Lung microvascular endothelial cell (primary cell): ENCODE measurements around the gene NFIA. TPM values are rescaled to one million over a fixed set of nuclear protein-coding genes. Genes with fewer than 3 reads are reported as not detected.

ENCODE experiments used
- DNase-seq, 2 donors: peaks; one replicate each; pipeline versions ENCODE4 v3.0.0 to v3.0.0-alpha.2; 2010; ENCODE audit warnings: low read depth in 2 of 2
- total RNA-seq: library from RNA; depleted of rRNA; stranded (reverse); fragments of >200 nt; gene quantifications from 2 replicates; pipeline ENCODE4 v1.2.1, GENCODE V29; 2014

Gene NFIA
- total RNA-seq, 1 donor from 2014 or later, result 14.3 TPM

GRCh38 chr1:61330018-61330417 lies 247.7 kb downstream of the NFIA start:
- no peak for DNase-seq

GRCh38 chr1:61330571-61330970 lies 248.2 kb downstream of the NFIA start:
- no peak for DNase-seq

GRCh38 chr1:61332196-61332753 lies 249.9 kb downstream of the NFIA start:
- DNase-seq, result peak in 1 of 2 donors; percentile 35

GRCh38 chr1:61332796-61333195 lies 250.4 kb downstream of the NFIA start:
- DNase-seq, result no peak

DNA sequence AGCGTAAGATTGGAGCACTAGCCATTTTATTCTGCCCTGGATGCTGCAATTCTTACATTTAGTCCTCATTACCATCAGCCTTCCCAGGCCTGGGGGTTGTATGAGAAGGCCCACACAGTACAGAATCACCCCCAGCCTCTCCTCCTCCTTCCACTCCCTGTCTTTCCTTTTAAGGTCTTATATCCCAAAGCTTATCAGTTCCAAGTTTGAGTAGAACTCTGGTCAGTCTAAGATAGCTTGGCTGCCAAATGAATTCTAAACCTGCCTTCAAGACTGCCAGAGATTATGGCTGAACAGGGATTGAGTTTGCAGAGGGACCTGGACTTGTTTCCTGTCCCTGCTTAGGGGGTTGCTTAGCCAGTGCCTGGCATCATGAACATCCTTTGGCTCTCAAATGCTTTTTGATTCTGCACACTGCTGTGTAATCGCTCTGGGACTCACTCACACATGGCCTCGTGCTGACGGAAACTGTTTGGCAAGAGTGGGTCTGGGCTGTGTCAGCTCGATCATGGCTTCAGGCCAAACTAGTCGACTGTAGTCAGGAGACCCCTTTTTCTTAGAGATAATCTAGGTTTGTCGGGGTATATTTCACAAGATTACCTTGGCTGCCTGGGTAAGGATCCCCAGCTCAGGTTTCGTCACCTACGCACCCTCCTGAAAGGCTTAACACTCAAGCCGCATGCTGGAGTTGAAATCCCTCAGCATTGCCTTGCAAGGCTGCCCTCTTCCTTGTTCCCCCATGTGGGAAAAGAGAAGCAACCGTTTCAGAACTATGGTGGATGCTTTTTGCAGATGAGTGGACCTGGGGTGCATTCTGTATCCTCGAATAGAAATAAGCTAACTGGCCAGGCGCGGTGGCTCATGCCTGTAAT lies 252.6 kb downstream of the NFIA start:
- DNase-seq, result peak in 1 of 2 donors; percentile 83

- peak; percentile 44 for DNase-seq
Measured at GRCh38 chr1:61337037-61337436, 254.7 kb downstream of the NFIA start.

DNA sequence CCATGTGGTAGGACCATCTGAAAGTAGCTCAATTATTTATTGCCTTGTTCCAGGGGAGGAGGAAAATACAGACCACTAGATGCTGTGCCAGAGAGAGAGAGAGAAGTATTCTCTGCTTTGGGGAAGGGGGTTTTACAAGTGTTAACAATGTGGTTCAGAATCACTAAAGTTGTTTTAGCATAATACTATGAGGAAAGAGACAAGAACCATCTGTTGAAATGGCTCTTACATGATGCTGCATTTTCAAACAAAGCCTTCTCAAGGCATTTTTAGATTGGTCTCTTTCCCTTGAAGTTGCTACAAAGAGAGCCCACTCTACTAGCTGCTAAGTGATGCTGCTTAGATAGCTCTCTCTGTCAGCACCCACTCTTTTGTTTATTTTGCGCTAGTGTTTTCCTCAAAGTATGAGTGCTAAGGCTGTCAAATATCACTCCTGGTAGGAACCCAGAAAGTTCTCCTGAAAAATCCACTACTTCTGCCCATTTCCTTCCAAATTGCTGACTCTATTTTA lies 255.1 kb downstream of the NFIA start:
- peak in 1 of 2 donors; percentile 4 for DNase-seq

DNA sequence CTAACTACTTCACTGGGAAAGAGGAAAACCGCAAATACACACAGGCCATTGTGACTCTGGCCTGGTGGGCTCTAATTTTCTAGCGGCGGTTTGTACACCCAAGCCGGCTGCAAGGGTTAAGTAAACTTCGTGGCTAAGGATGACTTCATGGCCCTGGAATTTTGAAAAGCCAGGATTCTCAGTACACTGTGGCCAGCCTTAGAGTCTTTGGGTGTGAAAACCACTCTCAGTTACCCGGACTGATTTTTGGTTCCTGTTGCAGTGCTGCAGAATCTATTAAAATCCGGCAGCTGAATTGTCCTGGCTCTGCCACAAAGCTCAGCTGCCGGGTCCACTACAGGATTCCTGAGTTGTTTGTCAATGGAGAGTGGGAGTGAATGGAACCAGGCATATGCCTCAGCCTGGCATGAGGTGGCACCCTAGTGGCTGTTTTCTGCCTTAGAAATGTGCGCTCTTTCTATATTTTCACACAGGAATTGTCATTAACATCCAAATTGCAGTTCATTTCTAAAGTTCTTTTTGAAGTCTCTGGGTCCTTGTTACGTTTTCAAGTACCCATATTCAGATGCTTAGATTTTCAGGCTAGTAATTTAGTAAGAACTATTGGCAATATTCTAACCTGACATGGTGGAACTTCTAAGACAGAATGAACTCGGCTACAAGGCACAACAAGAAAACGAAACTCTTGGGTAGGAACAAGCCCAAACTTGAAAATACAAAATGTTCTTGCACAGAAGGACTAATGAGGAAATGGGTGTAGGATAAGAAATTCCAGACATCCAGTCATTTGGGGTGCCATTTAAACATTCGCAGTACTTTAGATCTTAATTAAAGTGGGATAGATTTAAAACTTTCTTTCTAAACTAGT lies 255.9 kb downstream of the NFIA start:
- DNase-seq, result peak; percentile 91 to 93

- DNase-seq, result no peak
Measured at GRCh38 chr1:61338899-61339298, 256.5 kb downstream of the NFIA start.

- DNase-seq, result no peak
Measured at GRCh38 chr1:61341426-61341825, 259.1 kb downstream of the NFIA start.

DNA sequence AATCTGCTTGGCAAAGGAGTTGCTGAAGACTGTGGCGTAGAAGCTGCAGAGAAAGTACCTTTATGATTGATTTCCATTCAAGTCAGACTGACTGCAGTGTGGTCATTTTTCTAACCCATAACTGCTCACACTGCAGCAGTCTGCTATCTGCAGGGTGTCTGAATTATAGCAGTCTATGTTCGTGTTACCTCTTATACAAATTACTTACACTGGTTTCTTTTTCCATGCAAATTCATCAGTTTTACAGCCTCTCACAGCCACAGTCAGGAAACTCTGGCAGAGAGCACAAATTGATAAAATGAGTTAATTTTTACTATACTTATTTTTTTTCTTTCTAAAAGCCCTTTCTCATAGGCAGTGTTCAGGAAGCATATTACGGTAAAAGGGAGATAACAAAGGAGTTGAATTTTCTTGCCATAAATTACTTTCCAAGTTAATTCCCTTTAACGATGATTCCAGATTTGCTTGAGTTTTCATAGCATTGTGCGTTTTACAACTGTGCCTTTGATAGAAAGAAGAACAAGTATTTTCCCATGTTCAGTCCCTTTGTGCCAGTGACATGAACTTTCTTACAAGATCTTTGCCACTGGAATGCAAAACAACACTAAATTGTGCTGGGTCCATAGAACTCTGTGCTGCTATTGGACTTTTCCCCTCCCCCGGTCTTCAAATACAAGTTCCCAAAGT lies 261.5 kb downstream of the NFIA start:
- DNase-seq, result no peak

GRCh38 chr1:61344696-61345095 lies 262.3 kb downstream of the NFIA start:
- DNase-seq, result peak in 1 of 2 donors; percentile 53

DNA sequence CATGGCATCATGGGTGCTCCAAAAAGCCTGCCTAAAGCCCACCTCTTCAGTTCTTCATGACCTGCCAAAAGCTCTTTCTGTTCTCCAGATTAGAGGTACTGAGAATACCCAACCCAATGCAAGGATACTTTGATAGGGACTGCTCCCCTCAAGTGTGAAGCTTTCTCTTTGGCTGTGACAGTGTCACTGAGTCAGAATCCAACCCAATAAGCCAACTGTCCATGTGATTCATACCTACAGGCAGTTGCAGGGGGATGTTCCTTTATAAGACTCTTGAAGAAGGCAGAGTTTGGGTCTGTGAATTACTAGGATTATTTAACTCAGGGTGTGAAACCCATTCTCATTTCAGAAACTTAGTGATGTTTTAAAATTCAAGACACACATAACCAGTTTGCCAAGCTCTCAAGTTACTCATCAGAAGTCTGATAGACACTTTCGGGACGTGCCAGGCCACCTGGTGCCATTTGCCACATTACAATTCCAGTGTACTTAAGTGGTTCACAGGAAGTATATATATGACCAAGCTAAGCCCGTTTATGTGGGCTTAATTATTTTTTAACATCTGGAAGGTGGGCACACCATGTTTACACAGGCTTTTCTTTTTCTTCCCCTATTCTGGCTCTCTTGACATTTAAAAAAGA lies 265.8 kb downstream of the NFIA start:
- no peak for DNase-seq

- DNase-seq, result peak; percentile 37 to 68
Measured at GRCh38 chr1:61352845-61353435, 270.6 kb downstream of the NFIA start.

DNA sequence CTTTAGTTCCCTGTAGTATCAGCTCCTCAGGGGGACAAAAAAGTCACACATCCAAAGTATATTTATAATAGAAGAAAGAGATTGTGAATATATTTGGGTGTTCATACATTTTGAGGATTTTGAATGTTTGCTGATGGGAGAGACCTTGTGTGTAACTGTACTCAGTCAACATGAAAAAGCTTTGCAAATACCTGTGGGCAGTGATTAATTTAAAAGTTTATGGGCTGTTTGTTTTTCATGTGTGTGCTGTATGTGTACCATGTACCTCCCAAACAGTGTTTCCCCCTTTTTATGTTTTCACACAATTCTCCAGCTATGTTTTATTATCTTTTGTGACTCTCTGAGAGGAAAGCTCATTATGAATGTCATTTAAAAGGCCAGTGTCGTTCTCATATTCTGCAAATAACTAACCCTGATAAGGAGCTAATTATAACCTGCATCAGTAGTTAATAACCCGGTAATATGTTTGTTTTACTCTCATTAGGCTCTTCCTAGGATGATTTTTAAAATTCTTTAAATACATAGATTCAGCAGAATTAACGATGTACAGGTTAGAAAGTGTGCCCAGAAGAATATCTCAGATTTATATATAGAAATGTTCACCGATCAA lies 271.5 kb downstream of the NFIA start:
- DNase-seq, result no peak

- no peak for DNase-seq
Measured at GRCh38 chr1:61356016-61356415, 273.7 kb downstream of the NFIA start.

GRCh38 chr1:61356995-61357394 lies 274.6 kb downstream of the NFIA start:
- no peak for DNase-seq

GRCh38 chr1:61357539-61357938 lies 275.2 kb downstream of the NFIA start:
- DNase-seq, result no peak

DNA sequence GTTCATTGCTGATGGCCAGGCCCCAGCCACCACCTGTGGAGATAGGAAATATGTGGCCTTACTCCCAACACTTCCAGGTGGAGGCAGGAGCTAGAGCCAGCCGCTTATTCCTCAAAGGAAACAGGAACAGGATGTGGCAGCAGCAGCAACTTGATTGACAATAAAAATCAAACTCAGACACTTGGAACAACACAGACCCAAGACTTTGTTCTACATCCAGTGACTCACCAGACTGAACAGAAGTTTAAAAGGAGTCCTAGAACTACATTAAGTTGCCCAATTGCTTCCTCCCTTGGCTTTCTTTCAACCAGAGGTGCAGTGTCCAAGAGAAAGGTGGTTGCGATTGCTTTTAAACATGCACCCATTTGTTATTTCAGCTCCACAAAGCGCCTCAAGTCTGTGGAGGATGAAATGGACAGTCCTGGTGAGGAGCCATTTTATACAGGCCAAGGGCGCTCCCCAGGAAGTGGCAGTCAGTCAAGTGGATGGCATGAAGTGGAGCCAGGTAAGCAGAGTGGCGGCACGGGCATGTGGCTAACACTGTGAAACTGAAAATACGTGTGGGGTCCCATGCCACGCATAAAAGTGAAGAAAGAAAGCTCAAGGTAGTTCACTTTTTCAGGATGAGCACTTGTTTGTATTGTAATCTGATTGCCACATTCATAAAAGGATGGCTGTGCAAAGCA lies 276.6 kb downstream of the NFIA start:
- DNase-seq, result peak in 1 of 2 donors; percentile 79
